ENCODE results near the gene S100A1.

Gene S100A1

DNA sequence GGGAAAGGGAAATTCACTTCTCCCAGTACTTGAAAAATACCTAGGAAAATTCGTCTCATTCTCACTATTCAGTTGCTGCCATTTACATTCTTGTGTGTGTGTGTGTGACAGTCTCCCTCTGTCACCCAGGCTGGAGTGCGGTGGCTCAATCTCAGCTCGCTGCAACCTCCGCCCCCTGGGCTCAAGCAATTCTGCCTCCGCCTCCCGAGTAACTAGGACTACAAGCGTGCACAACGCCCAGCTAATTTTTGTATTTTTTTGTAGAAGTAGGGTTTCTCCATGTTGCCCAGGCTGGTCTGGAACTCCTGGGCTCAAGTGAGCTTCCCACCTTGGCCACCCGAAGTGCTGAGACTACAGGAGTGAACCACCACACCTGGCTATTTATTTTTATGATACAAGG, 31.4 kb downstream of the S100A1 start:
- Histone ChIP-seq H3K79me2 (ENCODE audit: insufficient read depth, low read length) (peaks cover 44% of the 10 kb centered on the region), H2AFZ (ENCODE audit: low read length) (no peak overlapping the region), H4K20me1 (ENCODE audit: insufficient read depth, low read length, poor library complexity, severe bottlenecking) (peaks cover 40% of the 10 kb centered on the region), H3K4me2 (ENCODE audit: low read depth, low read length, poor library complexity, severe bottlenecking) (peak overlapping the region; percentile 95), H3F3A (ENCODE audit: low read depth) (peaks cover 24% of the 10 kb centered on the region), H3K4me3 (ENCODE audit: low read length, poor library complexity, severe bottlenecking) (peak overlapping the region; percentile 88), H3K9me2 (replicated peaks; ENCODE audit: low read depth, low read length) (no peaks in the 10 kb centered on the region), H3K9me3 (ENCODE audit: insufficient read depth, low read depth, low read length) (no peaks in the 10 kb centered on the region), H3K27me3 (ENCODE audit: insufficient read depth, low read length, poor library complexity, severe bottlenecking) (no peaks in the 10 kb centered on the region), H3K4me1 (ENCODE audit: insufficient read depth, low read length, poor library complexity, severe bottlenecking) (no peaks in the 10 kb centered on the region), H3K9ac (ENCODE audit: low read depth, low read length, poor library complexity, severe bottlenecking) (peak overlapping the region; percentile 75), H3K36me3 (ENCODE audit: insufficient read depth, low read length) (peaks cover 38% of the 10 kb centered on the region)
- TF ChIP-seq CTCF (conservative IDR thresholded peaks at IDR 0.05; ENCODE audit: low read length) (no peak), EZH2phosphoT487 (IDR thresholded peaks at IDR 0.05; ENCODE audit: borderline replicate concordance) (no peak)

- peaks cover 24% of the 10 kb centered on the region for H3F3A ChIP-seq (ENCODE audit: low read depth)
- H3K4me2 ChIP-seq (ENCODE audit: low read depth, low read length, poor library complexity, severe bottlenecking), result no peak overlapping the region
- H3K36me3 ChIP-seq (ENCODE audit: insufficient read depth, low read length), result peaks cover 54% of the 10 kb centered on the region
- H3K9me2 ChIP-seq (replicated peaks; ENCODE audit: low read depth, low read length), result no peaks in the 10 kb centered on the region
- peaks cover 60% of the 10 kb centered on the region for H3K79me2 ChIP-seq (ENCODE audit: insufficient read depth, low read length)
- no peak overlapping the region for H3K4me3 ChIP-seq (ENCODE audit: low read length, poor library complexity, severe bottlenecking)
- no peaks in the 10 kb centered on the region for H3K27me3 ChIP-seq (ENCODE audit: insufficient read depth, low read length, poor library complexity, severe bottlenecking)
- H3K9me3 ChIP-seq (ENCODE audit: insufficient read depth, low read depth, low read length), result no peaks in the 10 kb centered on the region
- TF ChIP-seq EZH2phosphoT487 (IDR thresholded peaks at IDR 0.05; ENCODE audit: borderline replicate concordance) (no peak), CTCF (conservative IDR thresholded peaks at IDR 0.05; ENCODE audit: low read length) (no peak)
- no peak overlapping the region for H2AFZ ChIP-seq (ENCODE audit: low read length)
- H4K20me1 ChIP-seq (ENCODE audit: insufficient read depth, low read length, poor library complexity, severe bottlenecking), result peaks cover 56% of the 10 kb centered on the region
- H3K4me1 ChIP-seq (ENCODE audit: insufficient read depth, low read length, poor library complexity, severe bottlenecking), result peaks cover 2% of the 10 kb centered on the region
- H3K9ac ChIP-seq (ENCODE audit: low read depth, low read length, poor library complexity, severe bottlenecking), result no peak overlapping the region
Measured at GRCh38 chr1:153661111-153661708, 33.0 kb downstream of the S100A1 start.

GRCh38 chr1:153662269-153662668, 34.0 kb downstream of the S100A1 start:
- H3F3A ChIP-seq (ENCODE audit: low read depth), result peaks cover 24% of the 10 kb centered on the region
- H2AFZ ChIP-seq (ENCODE audit: low read length), result no peak overlapping the region

More at GRCh38 chr1:153662269-153662668, 34.0 kb downstream of the S100A1 start:
- Histone ChIP-seq H3K36me3 (ENCODE audit: insufficient read depth, low read length) (peaks cover 64% of the 10 kb centered on the region), H4K20me1 (ENCODE audit: insufficient read depth, low read length, poor library complexity, severe bottlenecking) (peaks cover 66% of the 10 kb centered on the region), H3K4me2 (ENCODE audit: low read depth, low read length, poor library complexity, severe bottlenecking) (no peak overlapping the region), H3K9me3 (ENCODE audit: insufficient read depth, low read depth, low read length) (no peaks in the 10 kb centered on the region), H3K4me1 (ENCODE audit: insufficient read depth, low read length, poor library complexity, severe bottlenecking) (peaks cover 10% of the 10 kb centered on the region), H3K79me2 (ENCODE audit: insufficient read depth, low read length) (peaks cover 70% of the 10 kb centered on the region), H3K9me2 (replicated peaks; ENCODE audit: low read depth, low read length) (no peaks in the 10 kb centered on the region), H3K9ac (ENCODE audit: low read depth, low read length, poor library complexity, severe bottlenecking) (no peak overlapping the region), H3K27me3 (ENCODE audit: insufficient read depth, low read length, poor library complexity, severe bottlenecking) (no peaks in the 10 kb centered on the region), H3K4me3 (ENCODE audit: low read length, poor library complexity, severe bottlenecking) (no peak overlapping the region)
- TF ChIP-seq EZH2phosphoT487 (IDR thresholded peaks at IDR 0.05; ENCODE audit: borderline replicate concordance) (no peak), CTCF (conservative IDR thresholded peaks at IDR 0.05; ENCODE audit: low read length) (no peak)

Measured in Loucy (cell line).